Subcutaneous adipose tissue (tissue), 4 donors: ENCODE data around the gene DLST. TPM values are rescaled to one million over a fixed set of nuclear protein-coding genes. Genes with fewer than 3 reads are reported as not detected.

ENCODE experiments used
- CTCF ChIP-seq: fragments of 450-650 bp; IDR thresholded peaks from one replicate; pipeline ENCODE4 v1.5.1; 2016; ENCODE audit warnings: low read depth, mild to moderate bottlenecking, control low read depth, antibody characterized with exemption, moderate library complexity
- total RNA-seq, 4 donors: library from RNA; depleted of rRNA; stranded (reverse); fragments of >200 nt; gene quantifications; one replicate each; pipeline ENCODE4 v1.1.0, GENCODE V29; 2016

The DLST gene
- total RNA-seq, 4 donors from 2014 or later: 91.8 to 152 (median 109) TPM

- TF ChIP-seq CTCF: no peak
Observed at GRCh38 chr14:74861734-74862090, 20.0 kb upstream of the DLST start.

GRCh38 chr14:74863274-74863673 lies 18.4 kb upstream of the DLST start:
- no peak for TF ChIP-seq CTCF

- no peak for TF ChIP-seq CTCF
Observed at GRCh38 chr14:74864198-74864597, 17.5 kb upstream of the DLST start.

- no peak for TF ChIP-seq CTCF
Observed at GRCh38 chr14:74865156-74865555, 16.6 kb upstream of the DLST start.

GRCh38 chr14:74866708-74867389 lies 14.9 kb upstream of the DLST start:
- no peak for TF ChIP-seq CTCF

- no peak for TF ChIP-seq CTCF
Observed at GRCh38 chr14:74867673-74868072, 14.0 kb upstream of the DLST start.

- no peak for TF ChIP-seq CTCF
Observed at GRCh38 chr14:74868739-74869138, 13.0 kb upstream of the DLST start.
